ENCODE data around the gene SPINT1.

Gene SPINT1

GRCh38 chr15:40829115-40829514 is 14.7 kb upstream of the SPINT1 start:
- peak; percentile 85 for DNase-seq

GRCh38 chr15:40830884-40831283 is 13.0 kb upstream of the SPINT1 start:
- DNase-seq = peak; percentile 94

GRCh38 chr15:40831861-40832260 is 12.0 kb upstream of the SPINT1 start:
- no peak for DNase-seq

- no peak for DNase-seq
These were observed 10.9 kb upstream of the SPINT1 start for GRCh38 chr15:40832903-40833302.

GRCh38 chr15:40836020-40836419 is 7.8 kb upstream of the SPINT1 start:
- peak; percentile 42 for DNase-seq

GRCh38 chr15:40838756-40839155 is 5.1 kb upstream of the SPINT1 start:
- DNase-seq = no peak

GRCh38 chr15:40841741-40842140 is 2.1 kb upstream of the SPINT1 start:
- DNase-seq = no peak

- peak; percentile 62 for DNase-seq
These were observed 475 bp upstream of the SPINT1 start for GRCh38 chr15:40843261-40843884.

GRCh38 chr15:40844696-40845030 is 815 bp downstream of the SPINT1 start:
- peak; percentile 73 for DNase-seq

GRCh38 chr15:40845036-40845435 is 1.2 kb downstream of the SPINT1 start:
- peak; percentile 41 for DNase-seq

- DNase-seq = peak; percentile 95
These were observed 1.9 kb downstream of the SPINT1 start for GRCh38 chr15:40845511-40846284.

GRCh38 chr15:40846841-40847222 is 3.0 kb downstream of the SPINT1 start:
- peak; percentile 43 for DNase-seq

- DNase-seq = peak; percentile 84
These were observed 3.5 kb downstream of the SPINT1 start for GRCh38 chr15:40847223-40847961.

- no peak for DNase-seq
These were observed 6.8 kb downstream of the SPINT1 start for GRCh38 chr15:40850576-40851112.

GRCh38 chr15:40852529-40852928 is 8.7 kb downstream of the SPINT1 start:
- peak; percentile 57 for DNase-seq

- no peak for DNase-seq
These were observed 9.5 kb downstream of the SPINT1 start for GRCh38 chr15:40853241-40853890.

GRCh38 chr15:40854161-40854560 is 10.3 kb downstream of the SPINT1 start:
- DNase-seq = no peak

GRCh38 chr15:40855706-40856234 is 11.9 kb downstream of the SPINT1 start:
- peak; percentile 46 for DNase-seq

GRCh38 chr15:40856746-40857145 is 12.9 kb downstream of the SPINT1 start:
- DNase-seq = no peak

- DNase-seq = peak; percentile 90
These were observed 13.9 kb downstream of the SPINT1 start for GRCh38 chr15:40857601-40858341.

- DNase-seq = no peak
These were observed 14.9 kb downstream of the SPINT1 start for GRCh38 chr15:40858706-40859105.

- DNase-seq = peak; percentile 88
These were observed 15.5 kb downstream of the SPINT1 start for GRCh38 chr15:40859206-40859851.
